Omental fat pad (tissue), 4 donors: ENCODE measurements around the gene CELSR3. TPM values are rescaled to one million over a fixed set of nuclear protein-coding genes. Genes with fewer than 3 reads are reported as not detected.
A peak's percentile ranks its signal among the peaks of the same experiment; 100 is the strongest.

Experiments used
- ATAC-seq: fragments of 150-250 bp; one replicate; pipeline ENCODE4 v1.9.1; 2016; ENCODE audit warnings: mild to moderate bottlenecking, moderate library complexity; ENCODE audit not compliant: low FRiP score
- DNase-seq: peaks from one replicate; pipeline ENCODE4 v3.0.0-alpha.2; 2019; ENCODE audit warnings: low spot score
- CTCF ChIP-seq, 3 donors: fragments of 450-650 bp; IDR thresholded peaks; one replicate each; pipeline ENCODE4 v1.5.1; 2016 to 2017; ENCODE audit warnings: antibody characterized with exemption in 3 of 3, mild to moderate bottlenecking in 3 of 3, moderate library complexity in 2 of 3
- total RNA-seq, 4 donors: library from RNA; depleted of rRNA; stranded (reverse); fragments of >200 nt; gene quantifications; one replicate each; pipeline ENCODE4 v1.1.0, GENCODE V29; 2016

CELSR3 gene
- total RNA-seq, 4 donors from 2014 or later: 0.48 to 2.2 (median 1.1) TPM

DNA sequence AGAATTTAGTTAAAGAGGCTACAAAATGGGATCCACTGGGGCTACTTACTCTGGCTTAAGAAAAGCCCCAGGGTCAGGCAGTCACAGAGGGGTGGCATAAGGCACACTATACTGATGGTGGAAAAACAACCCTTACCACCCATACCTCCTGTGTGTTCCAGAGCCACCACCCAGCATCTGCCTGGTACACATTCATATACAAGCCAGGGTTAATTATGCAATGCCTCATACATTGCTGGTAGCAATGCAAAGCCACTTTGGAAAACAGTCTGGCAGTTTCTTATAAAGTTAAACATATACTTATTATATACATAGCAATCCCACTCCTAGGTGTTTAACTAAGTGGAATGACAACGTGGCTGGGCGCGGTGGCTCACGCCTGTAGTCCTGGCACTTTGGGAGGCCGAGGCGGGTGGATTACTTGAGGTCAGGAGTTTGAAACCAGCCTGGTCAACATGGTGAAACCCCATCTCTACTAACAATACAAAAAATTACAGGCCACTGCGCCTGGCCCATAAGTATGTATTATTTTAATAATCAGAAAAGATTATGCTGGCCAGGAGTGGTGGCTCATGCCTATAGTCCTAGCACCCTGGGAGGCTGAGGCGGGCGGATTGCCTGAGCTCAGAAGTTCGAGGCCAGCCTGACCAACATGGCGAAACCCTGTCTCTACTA lies 38.2 kb upstream of the CELSR3 start:
- TF ChIP-seq CTCF (IDR thresholded peaks at IDR 0.05): no peak
- DNase-seq (no peak), ATAC-seq (no peak)

DNA sequence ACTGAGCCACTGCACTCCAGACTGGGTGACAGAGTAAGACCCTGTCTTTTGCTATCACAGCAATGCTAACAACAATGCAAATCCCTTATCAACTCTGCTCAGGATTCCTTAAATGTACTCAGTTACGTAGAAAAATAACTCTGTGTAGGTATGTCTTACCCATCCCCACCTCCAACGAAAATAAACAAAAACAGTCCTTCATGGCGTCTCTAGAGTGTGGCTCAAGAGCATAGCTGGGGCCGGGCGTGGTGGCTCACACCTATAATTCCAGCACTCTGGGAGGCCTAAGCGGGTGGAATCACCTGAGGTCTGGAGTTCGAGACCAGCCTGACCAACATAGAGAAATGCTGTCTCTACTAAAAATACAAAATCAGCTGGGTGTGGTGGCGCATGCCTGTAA lies 36.2 kb upstream of the CELSR3 start:
- no peak for DNase-seq
- ATAC-seq: no peak
- no peak for TF ChIP-seq CTCF (IDR thresholded peaks at IDR 0.05)

DNA sequence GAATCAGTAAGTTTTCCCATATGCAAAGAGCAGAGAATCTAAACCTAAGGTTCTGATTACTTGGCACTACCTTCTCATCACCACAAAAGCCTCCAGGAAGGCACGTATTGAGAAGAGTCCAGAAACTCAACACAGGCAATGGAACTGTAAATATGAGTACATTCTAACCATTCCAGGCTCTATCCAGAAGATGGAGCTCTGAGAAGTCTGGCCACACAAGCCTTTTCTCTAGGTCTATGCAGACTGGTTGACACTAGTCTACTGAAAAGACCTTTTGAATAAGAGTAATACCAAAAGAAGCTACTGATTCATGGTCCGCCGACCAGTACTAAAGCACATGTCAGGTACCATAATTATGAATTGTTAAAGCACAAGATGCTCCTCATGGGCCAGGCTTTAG lies 35.3 kb upstream of the CELSR3 start:
- TF ChIP-seq CTCF (IDR thresholded peaks at IDR 0.05): no peak
- no peak for DNase-seq
- no peak for ATAC-seq

- no peak for TF ChIP-seq CTCF (IDR thresholded peaks at IDR 0.05)
- ATAC-seq: no peak
These were observed 33.9 kb upstream of the CELSR3 start for GRCh38 chr3:48696601-48697000.

GRCh38 chr3:48696156-48696555 lies 33.5 kb upstream of the CELSR3 start:
- ATAC-seq: no peak
- no peak for DNase-seq
- no peak for TF ChIP-seq CTCF (IDR thresholded peaks at IDR 0.05)

More at GRCh38 chr3:48696601-48697000, 33.9 kb upstream of the CELSR3 start:
- no peak for DNase-seq

DNA sequence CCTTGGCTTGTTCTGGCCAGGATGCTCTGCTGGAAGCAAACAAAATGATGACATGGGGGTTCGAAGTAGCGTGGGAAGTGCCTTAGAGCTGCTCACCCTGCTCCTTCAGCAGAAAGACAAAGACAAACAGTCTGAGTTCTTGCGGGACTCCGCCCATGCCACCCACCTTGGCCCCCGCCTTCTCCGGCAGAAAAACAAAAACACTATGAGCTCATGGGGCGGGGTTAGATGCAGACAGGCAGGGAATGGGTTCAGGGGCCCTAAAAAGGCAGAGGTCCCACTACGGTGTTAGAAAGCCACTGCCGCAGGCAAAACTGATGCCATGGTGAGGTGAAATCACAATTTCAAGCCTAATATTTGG lies 32.7 kb upstream of the CELSR3 start:
- peak; percentile 63 for ATAC-seq
- no peak for DNase-seq
- no peak for TF ChIP-seq CTCF (IDR thresholded peaks at IDR 0.05)

DNA sequence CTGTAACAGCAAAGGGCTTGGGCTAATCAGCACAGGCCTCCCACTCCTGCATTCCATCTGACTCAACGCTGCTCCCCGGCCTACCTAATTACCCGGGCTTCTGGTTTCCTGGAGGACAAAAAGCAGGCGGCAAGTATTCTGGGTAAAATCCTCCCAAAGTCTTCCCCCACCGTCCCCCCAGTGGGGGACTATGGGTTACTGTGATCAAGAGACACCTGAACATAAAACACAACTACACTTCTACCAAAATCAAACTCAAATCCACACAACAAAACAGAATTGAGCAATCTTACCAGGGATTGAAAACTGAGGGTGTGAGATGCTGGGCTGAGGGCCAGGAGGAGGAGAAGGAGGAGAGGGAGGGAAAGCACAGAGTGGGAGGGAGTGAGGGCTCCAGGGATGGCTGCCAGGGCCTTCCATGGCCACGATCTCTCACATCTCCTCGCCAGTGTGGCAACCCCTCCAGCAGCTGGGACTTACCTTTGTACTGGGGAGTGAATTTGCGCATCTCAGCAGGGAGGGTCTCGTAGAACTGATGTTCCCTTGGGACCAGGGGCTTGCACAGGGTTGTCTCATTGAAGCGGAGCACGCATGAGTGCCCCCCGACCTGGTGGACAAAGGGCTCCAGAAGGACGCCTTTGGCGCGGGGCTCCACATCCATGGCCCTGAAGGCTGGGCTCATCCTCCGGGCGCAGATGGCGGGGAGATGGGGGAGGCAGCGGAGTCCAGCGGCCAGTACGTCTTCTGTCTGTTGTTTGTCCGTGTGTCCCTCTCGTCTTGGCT lies 32.1 kb upstream of the CELSR3 start:
- DNase-seq: no peak
- ATAC-seq: peak; percentile 89
- TF ChIP-seq CTCF (IDR thresholded peaks at IDR 0.05): no peak
